ENCODE data around the gene NISCH. TPM values are rescaled to one million over a fixed set of nuclear protein-coding genes. Genes with fewer than 3 reads are reported as not detected.

The NISCH gene
- total and polyA plus RNA-seq, 2 experiments from 2014 or later, result 58.9 to 74.5 TPM

DNA sequence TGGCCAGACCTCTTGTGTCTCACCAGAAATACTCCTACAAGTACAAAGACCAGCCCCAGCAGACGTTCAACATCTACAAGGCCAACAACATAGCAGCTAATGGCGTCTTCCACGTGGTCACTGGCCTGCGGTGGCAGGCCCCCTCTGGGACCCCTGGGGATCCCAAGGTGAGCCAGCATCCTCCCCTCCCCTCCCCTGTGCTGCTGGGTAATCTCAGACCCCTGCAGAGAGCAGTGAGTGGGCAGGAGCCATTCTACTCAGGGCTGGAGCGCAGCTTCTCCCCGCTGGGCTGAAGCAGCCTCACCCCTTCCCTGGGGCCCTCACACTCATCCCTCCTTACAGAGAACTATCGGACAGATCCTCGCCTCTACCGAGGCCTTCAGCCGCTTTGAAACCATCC is 49.6 kb downstream of the NISCH start:
- no peaks in the 10 kb centered on the region for H3K36me3 ChIP-seq (replicated peaks; ENCODE audit: insufficient read depth, low read depth)
- H3K4me3 ChIP-seq, result no peak overlapping the region
- TF ChIP-seq EZH2 (IDR thresholded peaks at IDR 0.05; ENCODE audit: borderline replicate concordance), result no peak
- TF ChIP-seq, protein P1, sequence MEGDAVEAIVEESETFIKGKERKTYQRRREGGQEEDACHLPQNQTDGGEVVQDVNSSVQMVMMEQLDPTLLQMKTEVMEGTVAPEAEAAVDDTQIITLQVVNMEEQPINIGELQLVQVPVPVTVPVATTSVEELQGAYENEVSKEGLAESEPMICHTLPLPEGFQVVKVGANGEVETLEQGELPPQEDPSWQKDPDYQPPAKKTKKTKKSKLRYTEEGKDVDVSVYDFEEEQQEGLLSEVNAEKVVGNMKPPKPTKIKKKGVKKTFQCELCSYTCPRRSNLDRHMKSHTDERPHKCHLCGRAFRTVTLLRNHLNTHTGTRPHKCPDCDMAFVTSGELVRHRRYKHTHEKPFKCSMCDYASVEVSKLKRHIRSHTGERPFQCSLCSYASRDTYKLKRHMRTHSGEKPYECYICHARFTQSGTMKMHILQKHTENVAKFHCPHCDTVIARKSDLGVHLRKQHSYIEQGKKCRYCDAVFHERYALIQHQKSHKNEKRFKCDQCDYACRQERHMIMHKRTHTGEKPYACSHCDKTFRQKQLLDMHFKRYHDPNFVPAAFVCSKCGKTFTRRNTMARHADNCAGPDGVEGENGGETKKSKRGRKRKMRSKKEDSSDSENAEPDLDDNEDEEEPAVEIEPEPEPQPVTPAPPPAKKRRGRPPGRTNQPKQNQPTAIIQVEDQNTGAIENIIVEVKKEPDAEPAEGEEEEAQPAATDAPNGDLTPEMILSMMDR (IDR thresholded peaks at IDR 0.05; ENCODE audit: poor library complexity), result no peak
- TF ChIP-seq EZH2phosphoT487 (IDR thresholded peaks at IDR 0.05; ENCODE audit: low read depth, severe bottlenecking, unreplicated experiment), result no peak
- H2AFZ ChIP-seq, result no peak overlapping the region
- H3K9me2 ChIP-seq (replicated peaks; ENCODE audit: insufficient read depth), result no peaks in the 10 kb centered on the region
- H3K27ac ChIP-seq, result no peak overlapping the region
- H3K27me3 ChIP-seq, result no peaks in the 10 kb centered on the region
- no peaks in the 10 kb centered on the region for H4K20me1 ChIP-seq (ENCODE audit: insufficient read depth, poor library complexity, severe bottlenecking)
- peaks cover 9% of the 10 kb centered on the region for H3K4me1 ChIP-seq (ENCODE audit: insufficient read depth)
- WGBS (ENCODE audit: low lambda C conversion rate, missing lambda C conversion rate), result 82% methylated on average over 10 of the region's 10 CpGs
- no peak for DNase-seq (ENCODE audit: low spot score)
- no peaks in the 10 kb centered on the region for H3K79me2 ChIP-seq
- no peak overlapping the region for H3K4me2 ChIP-seq
- H3K9me3 ChIP-seq (ENCODE audit: low read depth), result no peaks in the 10 kb centered on the region

DNA sequence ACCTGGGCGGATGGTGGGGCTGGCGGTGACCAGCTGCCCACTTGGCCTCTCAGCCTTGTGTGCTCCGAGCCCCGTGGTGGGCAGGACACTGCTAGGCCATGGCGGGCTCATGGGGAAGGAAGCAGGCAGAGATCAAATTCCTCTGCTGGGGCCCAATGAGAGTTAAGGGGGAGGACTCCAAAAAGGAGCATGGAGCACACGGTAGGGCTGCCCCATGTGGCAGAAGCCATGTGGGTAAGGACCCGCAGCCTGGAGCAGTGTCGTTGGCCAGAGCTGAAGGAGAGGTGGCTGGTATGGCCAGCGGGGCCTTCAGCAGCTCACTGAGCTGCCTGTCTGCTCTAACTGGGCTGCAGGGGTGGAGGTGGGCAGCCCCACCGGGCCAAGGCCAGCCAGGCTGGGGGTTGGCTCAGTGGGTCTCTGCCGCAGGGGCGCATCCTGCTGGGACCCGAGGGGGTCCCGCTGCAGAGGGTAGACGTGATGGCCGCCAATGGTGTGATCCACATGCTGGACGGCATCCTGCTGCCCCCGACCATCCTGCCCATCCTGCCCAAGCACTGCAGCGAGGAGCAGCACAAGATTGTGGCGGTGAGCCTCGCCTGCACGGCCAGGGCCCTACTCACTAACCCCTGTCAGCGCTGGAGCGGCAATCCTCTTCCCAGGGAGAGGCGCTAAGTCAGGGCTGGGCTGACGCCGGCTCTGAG is 51.0 kb downstream of the NISCH start:
- Histone ChIP-seq H2AFZ (no peak overlapping the region), H4K20me1 (ENCODE audit: insufficient read depth, poor library complexity, severe bottlenecking) (no peaks in the 10 kb centered on the region), H3K9me2 (replicated peaks; ENCODE audit: insufficient read depth) (no peaks in the 10 kb centered on the region), H3K79me2 (no peaks in the 10 kb centered on the region), H3K27me3 (no peaks in the 10 kb centered on the region), H3K27ac (no peak overlapping the region), H3K4me3 (no peak overlapping the region), H3K4me2 (no peak overlapping the region), H3K4me1 (ENCODE audit: insufficient read depth) (peaks cover 9% of the 10 kb centered on the region), H3K9me3 (ENCODE audit: low read depth) (no peaks in the 10 kb centered on the region), H3K36me3 (replicated peaks; ENCODE audit: insufficient read depth, low read depth) (no peaks in the 10 kb centered on the region)
- no peak for DNase-seq (ENCODE audit: low spot score)
- WGBS (ENCODE audit: low lambda C conversion rate, missing lambda C conversion rate), result 89% methylated on average over 27 of the region's 27 CpGs
- no peak for TF ChIP-seq EZH2 (IDR thresholded peaks at IDR 0.05; ENCODE audit: borderline replicate concordance)
- TF ChIP-seq, protein P1 (IDR thresholded peaks at IDR 0.05; ENCODE audit: poor library complexity), result no peak
- no peak for TF ChIP-seq EZH2phosphoT487 (IDR thresholded peaks at IDR 0.05; ENCODE audit: low read depth, severe bottlenecking, unreplicated experiment)

DNA sequence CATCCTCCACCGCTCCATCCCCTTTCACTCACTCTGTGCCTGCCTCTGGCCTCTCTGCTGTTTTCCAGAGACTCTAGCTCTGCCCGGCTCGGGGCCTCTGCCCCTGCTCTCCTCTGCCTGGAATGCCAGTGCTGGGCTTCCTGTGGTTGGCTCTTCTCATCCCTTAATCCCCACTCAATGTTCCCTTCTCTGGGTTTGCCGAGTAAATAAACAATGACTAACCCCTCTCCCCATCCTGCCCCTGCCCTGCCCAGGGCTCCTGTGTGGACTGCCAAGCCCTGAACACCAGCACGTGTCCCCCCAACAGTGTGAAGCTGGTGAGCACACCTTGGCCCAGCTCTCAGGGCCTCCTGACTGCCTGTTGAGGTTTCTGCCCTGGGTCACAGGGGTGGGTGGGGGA is 52.0 kb downstream of the NISCH start:
- no peak overlapping the region for H3K4me2 ChIP-seq
- H3K27ac ChIP-seq, result peak overlapping the region; percentile 63
- no peaks in the 10 kb centered on the region for H3K9me3 ChIP-seq (ENCODE audit: low read depth)
- no peak overlapping the region for H2AFZ ChIP-seq
- WGBS (ENCODE audit: low lambda C conversion rate, missing lambda C conversion rate), result 45% methylated on average over 5 of the region's 5 CpGs
- no peaks in the 10 kb centered on the region for H3K79me2 ChIP-seq
- H4K20me1 ChIP-seq (ENCODE audit: insufficient read depth, poor library complexity, severe bottlenecking), result no peaks in the 10 kb centered on the region
- no peak for TF ChIP-seq EZH2 (IDR thresholded peaks at IDR 0.05; ENCODE audit: borderline replicate concordance)
- TF ChIP-seq, protein P1 (IDR thresholded peaks at IDR 0.05; ENCODE audit: poor library complexity), result no peak
- TF ChIP-seq EZH2phosphoT487 (IDR thresholded peaks at IDR 0.05; ENCODE audit: low read depth, severe bottlenecking, unreplicated experiment), result no peak
- peaks cover 9% of the 10 kb centered on the region for H3K4me1 ChIP-seq (ENCODE audit: insufficient read depth)
- DNase-seq (ENCODE audit: low spot score), result peak; percentile 77
- H3K27me3 ChIP-seq, result no peaks in the 10 kb centered on the region
- H3K36me3 ChIP-seq (replicated peaks; ENCODE audit: insufficient read depth, low read depth), result no peaks in the 10 kb centered on the region
- H3K9me2 ChIP-seq (replicated peaks; ENCODE audit: insufficient read depth), result no peaks in the 10 kb centered on the region
- H3K4me3 ChIP-seq, result no peak overlapping the region
